Hepatocyte (in vitro differentiated cells): ENCODE measurements around the gene HAAO. TPM values are rescaled to one million over a fixed set of nuclear protein-coding genes. Genes with fewer than 3 reads are reported as not detected.

Experiments
- DNase-seq: peaks from one replicate; pipeline ENCODE4 v3.0.0-alpha.2; 2016; ENCODE audit warnings: low spot score
- H2AFZ ChIP-seq: fragments of 200-600 bp; sonication (generic); 2 replicates; pipeline ENCODE4 v1.6.0; 2016; ENCODE audit warnings: antibody characterized with exemption, mild to moderate bottlenecking
- H3K27ac ChIP-seq: fragments of 200-600 bp; sonication (generic); 2 replicates; pipeline ENCODE4 v1.5.1; 2016; ENCODE audit warnings: mild to moderate bottlenecking
- H3K27me3 ChIP-seq: fragments of 200-600 bp; sonication (generic); 2 replicates; pipeline ENCODE4 v1.6.1; 2016
- H3K36me3 ChIP-seq: fragments of 200-600 bp; sonication (generic); replicated peaks from 2 replicates; pipeline ENCODE4 v1.5.1; 2016; ENCODE audit warnings: low read depth; ENCODE audit not compliant: insufficient read depth
- H3K4me1 ChIP-seq: fragments of 200-600 bp; sonication (generic); 2 replicates; pipeline ENCODE4 v1.5.1; 2016; ENCODE audit warnings: mild to moderate bottlenecking, moderate library complexity; ENCODE audit not compliant: insufficient read depth
- H3K4me2 ChIP-seq: fragments of 200-600 bp; sonication (generic); 2 replicates; pipeline ENCODE4 v1.6.0; 2016
- H3K4me3 ChIP-seq: fragments of 200-600 bp; sonication (generic); 2 replicates; pipeline ENCODE4 v1.5.1; 2016; ENCODE audit warnings: mild to moderate bottlenecking
- H3K79me2 ChIP-seq: fragments of 200-600 bp; sonication (generic); 2 replicates; pipeline ENCODE4 v1.6.0; 2017; ENCODE audit warnings: mild to moderate bottlenecking
- H3K9me2 ChIP-seq: fragments of 200-600 bp; sonication (generic); replicated peaks from 2 replicates; pipeline ENCODE4 v1.6.0; 2017; ENCODE audit warnings: mild to moderate bottlenecking; ENCODE audit not compliant: insufficient read depth
- H3K9me3 ChIP-seq: fragments of 200-600 bp; sonication (generic); 2 replicates; pipeline ENCODE4 v1.5.1; 2016; ENCODE audit warnings: low read depth, mild to moderate bottlenecking
- H4K20me1 ChIP-seq: fragments of 200-600 bp; sonication (generic); 2 replicates; pipeline ENCODE4 v1.6.0; 2016; ENCODE audit warnings: mild to moderate bottlenecking; ENCODE audit not compliant: insufficient read depth, poor library complexity, severe bottlenecking
- CTCF ChIP-seq: fragments of 200-600 bp; sonication (generic); IDR thresholded peaks from 2 replicates; pipeline ENCODE4 v1.5.1; 2016; ENCODE audit warnings: antibody characterized with exemption, mild to moderate bottlenecking; ENCODE audit not compliant: poor library complexity
- EZH2 ChIP-seq: fragments of 200-600 bp; sonication (generic); IDR thresholded peaks from 2 replicates; pipeline ENCODE4 v1.6.1; 2016; ENCODE audit warnings: antibody characterized with exemption, mild to moderate bottlenecking, borderline replicate concordance
- EZH2phosphoT487 ChIP-seq: fragments of 200-600 bp; sonication (generic); IDR thresholded peaks from one replicate; pipeline ENCODE4 v1.6.1; 2018; ENCODE audit warnings: antibody characterized with exemption, mild to moderate bottlenecking, low read depth, moderate library complexity; ENCODE audit not compliant: unreplicated experiment, severe bottlenecking
- WGBS: methylation state at CpG from one replicate; pipeline ENCODE4 v1.1.6; 2016; ENCODE audit warnings: low lambda C conversion rate; ENCODE audit errors: missing lambda C conversion rate; 5-methylcytosine and 5-hydroxymethylcytosine counted together
- polyA plus RNA-seq: library from polyadenylated mRNA; unstranded; fragments of >200 nt; fragmentation: Nextera tagmentation; extraction: Ambion mirVana; gene quantifications from 2 replicates; pipeline ENCODE4 v1.2.1, GENCODE V29; 2016
- total RNA-seq: library from RNA; depleted of rRNA; stranded (reverse); fragments of >200 nt; gene quantifications from 2 replicates; pipeline ENCODE4 v1.2.3, GENCODE V29; 2014

The HAAO gene
- total and polyA plus RNA-seq, 2 experiments from 2014 or later, result 22.0 to 35.4 TPM

GRCh38 chr2:42804891-42805290, 12.5 kb upstream of the HAAO start:
- Histone ChIP-seq H3K36me3 (no peaks in the 10 kb centered on the region), H4K20me1 (no peaks in the 10 kb centered on the region), H3K9me2 (no peaks in the 10 kb centered on the region), H2AFZ (no peak overlapping the region), H3K27me3 (no peaks in the 10 kb centered on the region), H3K4me1 (peaks cover 4% of the 10 kb centered on the region), H3K4me3 (no peak overlapping the region), H3K79me2 (no peaks in the 10 kb centered on the region), H3K27ac (no peak overlapping the region), H3K9me3 (no peaks in the 10 kb centered on the region), H3K4me2 (no peak overlapping the region)
- TF ChIP-seq EZH2phosphoT487 (no peak), EZH2 (no peak), CTCF (no peak)
- 78% methylated on average over 5 of the region's 5 CpGs for WGBS
- no peak for DNase-seq

DNA sequence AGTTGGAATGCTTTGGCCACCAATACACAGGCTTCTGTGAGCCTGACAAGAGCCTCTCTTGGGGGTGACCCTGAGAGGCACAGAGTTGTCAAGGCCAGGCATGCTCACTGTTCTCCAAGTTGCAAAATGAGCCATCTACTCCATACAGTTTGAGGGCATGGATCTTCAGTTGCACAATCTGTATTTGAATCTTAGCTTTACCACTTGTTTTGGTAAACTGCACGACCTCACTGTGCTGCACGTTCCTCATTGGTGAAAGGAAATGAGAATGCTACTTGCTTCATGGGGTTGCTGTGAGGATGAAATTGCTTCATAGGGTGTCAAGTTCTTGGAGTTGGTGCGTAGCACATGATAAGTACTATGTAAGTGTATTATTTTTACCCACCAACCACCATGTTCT, 12.0 kb upstream of the HAAO start:
- H3K27ac ChIP-seq, result no peak overlapping the region
- no peak for DNase-seq
- H3K4me3 ChIP-seq, result no peak overlapping the region
- 92% methylated on average over 3 of the region's 3 CpGs for WGBS
- H3K4me1 ChIP-seq, result peaks cover 4% of the 10 kb centered on the region
- no peaks in the 10 kb centered on the region for H3K36me3 ChIP-seq
- no peaks in the 10 kb centered on the region for H3K27me3 ChIP-seq
- H3K4me2 ChIP-seq, result no peak overlapping the region
- H3K9me3 ChIP-seq, result no peaks in the 10 kb centered on the region
- H4K20me1 ChIP-seq, result no peaks in the 10 kb centered on the region
- no peak overlapping the region for H2AFZ ChIP-seq
- no peak for TF ChIP-seq EZH2phosphoT487
- TF ChIP-seq EZH2, result no peak
- TF ChIP-seq CTCF, result no peak
- H3K79me2 ChIP-seq, result no peaks in the 10 kb centered on the region
- H3K9me2 ChIP-seq, result no peaks in the 10 kb centered on the region

- Histone ChIP-seq H3K9me3 (no peaks in the 10 kb centered on the region), H3K36me3 (no peaks in the 10 kb centered on the region), H3K4me3 (no peak overlapping the region), H3K27me3 (no peaks in the 10 kb centered on the region), H3K79me2 (no peaks in the 10 kb centered on the region), H3K27ac (no peak overlapping the region), H4K20me1 (no peaks in the 10 kb centered on the region), H2AFZ (no peak overlapping the region), H3K4me1 (no peaks in the 10 kb centered on the region), H3K4me2 (no peak overlapping the region), H3K9me2 (no peaks in the 10 kb centered on the region)
- TF ChIP-seq EZH2phosphoT487, result no peak
- TF ChIP-seq CTCF, result no peak
- no peak for TF ChIP-seq EZH2
- 90% methylated on average over 6 of the region's 6 CpGs for WGBS
- DNase-seq, result no peak
Observed at GRCh38 chr2:42802150-42802549, 9.8 kb upstream of the HAAO start.

DNA sequence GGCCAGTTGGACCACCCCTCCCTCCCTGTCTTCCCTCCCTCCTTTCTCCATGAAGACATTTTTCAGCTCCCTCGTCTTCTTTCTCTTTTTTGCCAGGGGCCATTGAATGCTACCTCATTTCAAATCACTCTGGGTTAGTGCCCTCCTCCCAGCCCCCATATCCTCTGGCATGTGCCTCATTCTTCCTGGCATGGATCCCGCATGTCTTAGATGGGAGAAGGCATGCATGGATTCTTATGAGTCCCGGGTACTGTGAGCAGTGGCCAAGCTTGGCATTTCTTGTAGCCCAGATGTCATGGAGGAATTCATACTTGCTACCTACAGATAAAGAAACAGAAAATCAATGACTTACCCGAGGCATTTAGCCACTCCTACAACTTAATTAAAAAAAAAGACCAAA, 9.0 kb upstream of the HAAO start:
- H4K20me1 ChIP-seq, result no peaks in the 10 kb centered on the region
- DNase-seq, result no peak
- TF ChIP-seq EZH2 (no peak), CTCF (no peak), EZH2phosphoT487 (no peak)
- H3K27ac ChIP-seq, result no peak overlapping the region
- H3K36me3 ChIP-seq, result no peaks in the 10 kb centered on the region
- H3K4me2 ChIP-seq, result no peak overlapping the region
- no peaks in the 10 kb centered on the region for H3K27me3 ChIP-seq
- H3K9me2 ChIP-seq, result no peaks in the 10 kb centered on the region
- no peak overlapping the region for H3K4me3 ChIP-seq
- H3K9me3 ChIP-seq, result no peaks in the 10 kb centered on the region
- 83% methylated on average over 3 of the region's 4 CpGs for WGBS
- H3K79me2 ChIP-seq, result no peaks in the 10 kb centered on the region
- H2AFZ ChIP-seq, result no peak overlapping the region
- H3K4me1 ChIP-seq, result peaks cover 1% of the 10 kb centered on the region
